Measurements from ENCODE around the gene HSPBP1.
A peak's percentile ranks its signal among the peaks of the same experiment; 100 is the strongest.

Gene HSPBP1

DNA sequence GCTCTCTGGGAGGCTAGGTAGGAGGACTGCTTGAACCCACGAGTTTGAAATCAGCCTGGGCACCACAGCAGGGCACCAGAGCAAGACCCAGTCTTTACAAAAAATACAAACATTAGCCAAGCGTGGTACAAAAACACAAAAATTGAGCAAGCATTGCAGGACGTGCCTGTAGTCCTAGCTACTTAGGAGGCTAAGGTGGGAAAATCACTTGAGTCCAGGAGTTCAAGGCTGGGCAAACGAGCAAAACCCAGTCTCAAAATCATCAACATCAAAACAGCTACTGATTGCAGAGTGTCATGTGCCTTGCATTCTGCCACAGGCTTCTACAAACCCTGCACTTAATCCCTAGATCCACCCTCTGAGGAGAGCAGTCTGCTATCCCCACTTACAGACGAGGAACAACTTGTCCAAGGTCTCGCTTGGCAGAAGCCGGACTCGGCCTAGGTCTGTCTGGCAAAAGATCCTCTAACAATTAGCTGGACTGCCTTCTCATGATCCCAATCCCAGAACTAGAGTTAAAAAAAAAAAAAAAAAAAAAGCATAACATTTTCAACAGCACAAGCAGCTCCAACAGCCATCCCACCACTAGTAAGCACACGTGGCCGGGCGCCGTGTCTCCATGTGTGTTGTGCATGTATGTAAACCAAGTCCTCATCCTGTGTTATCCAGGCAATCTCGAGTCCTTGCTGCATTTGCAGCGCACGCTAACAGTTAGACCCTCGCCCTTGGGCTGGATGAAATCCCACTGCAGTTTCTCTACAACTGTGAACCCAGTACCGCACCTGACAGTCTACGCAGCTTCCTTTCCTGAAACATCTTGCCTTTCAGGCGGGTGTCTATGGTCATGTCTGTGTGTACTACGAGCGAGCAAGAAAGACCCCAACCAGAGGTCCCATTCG, 23.1 kb downstream of the HSPBP1 start:
- H3K4me3 Mint-ChIP-seq = peak overlapping the region; percentile 99
- peak overlapping the region; percentile 97 for H3K27ac Mint-ChIP-seq
- ATAC-seq = no peak
- no peaks in the 10 kb centered on the region for H3K9me3 Mint-ChIP-seq
- peaks cover 68% of the 10 kb centered on the region for H3K4me1 Mint-ChIP-seq
- no peaks in the 10 kb centered on the region for H3K27me3 Mint-ChIP-seq
- H3K36me3 Mint-ChIP-seq = peaks cover 11% of the 10 kb centered on the region

DNA sequence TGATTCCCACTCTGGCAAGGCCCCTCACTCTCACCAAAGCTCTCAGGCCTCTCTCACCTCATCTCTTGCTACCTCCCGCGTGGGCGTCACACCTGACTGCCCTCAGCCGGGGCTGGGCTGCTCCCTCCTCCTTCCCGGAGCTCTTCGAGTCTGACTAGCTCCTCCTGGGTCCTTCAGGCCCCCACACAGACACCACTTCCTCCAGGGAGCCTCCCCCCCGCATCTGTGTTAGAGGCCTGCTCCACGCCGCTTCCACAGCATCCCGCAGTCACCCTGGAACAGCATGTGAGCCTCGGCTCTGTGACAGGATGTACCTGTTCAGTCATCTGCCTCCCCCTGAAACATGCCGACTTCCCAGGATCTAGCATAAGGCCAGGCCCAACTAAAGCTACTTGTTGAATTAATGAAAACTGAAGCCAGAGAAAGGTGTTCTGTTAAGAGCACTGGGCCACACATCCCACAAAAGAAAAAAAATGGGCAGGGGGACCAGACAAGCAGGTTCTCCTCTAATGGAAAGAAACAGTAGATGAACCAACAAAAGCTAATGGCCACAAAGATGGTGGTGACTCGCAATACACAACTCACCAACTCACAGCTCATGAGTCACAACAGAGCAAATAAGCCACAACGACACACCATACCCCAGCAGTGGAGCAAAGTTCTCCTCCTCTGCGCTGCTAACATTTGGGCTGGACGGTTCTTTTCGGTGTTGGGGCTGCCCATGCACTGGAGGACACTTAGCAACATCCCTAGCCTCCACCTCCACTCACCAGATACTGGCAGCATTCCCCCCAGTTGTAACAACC, 24.1 kb downstream of the HSPBP1 start:
- peaks cover 78% of the 10 kb centered on the region for H3K4me1 Mint-ChIP-seq
- no peaks in the 10 kb centered on the region for H3K9me3 Mint-ChIP-seq
- H3K27me3 Mint-ChIP-seq = no peaks in the 10 kb centered on the region
- peak overlapping the region; percentile 99 for H3K4me3 Mint-ChIP-seq
- H3K36me3 Mint-ChIP-seq = peaks cover 18% of the 10 kb centered on the region
- H3K27ac Mint-ChIP-seq = peak overlapping the region; percentile 97
- no peak for ATAC-seq

DNA sequence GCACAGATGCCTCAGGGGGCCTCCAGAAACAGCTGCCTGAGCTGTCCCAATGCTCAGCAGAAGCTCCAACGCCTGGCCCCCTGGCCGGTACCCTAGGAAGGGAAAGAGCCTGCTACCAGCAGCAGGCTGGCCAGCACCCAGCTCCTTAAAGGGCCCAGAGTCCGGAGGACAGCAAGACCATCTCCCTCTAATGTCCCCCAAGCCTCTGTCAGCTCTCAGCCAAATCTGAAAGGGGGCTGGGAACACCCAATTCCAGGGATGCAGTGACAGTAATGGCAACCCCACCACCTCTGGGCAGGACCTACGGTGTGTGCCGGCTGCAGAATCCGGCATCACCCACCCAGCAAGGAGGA, 25.3 kb downstream of the HSPBP1 start:
- Mint-ChIP-seq H3K27ac (peak overlapping the region; percentile 97), H3K36me3 (peaks cover 21% of the 10 kb centered on the region), H3K27me3 (no peaks in the 10 kb centered on the region), H3K9me3 (no peaks in the 10 kb centered on the region), H3K4me1 (peaks cover 81% of the 10 kb centered on the region), H3K4me3 (peak overlapping the region; percentile 99)
- no peak for ATAC-seq

DNA sequence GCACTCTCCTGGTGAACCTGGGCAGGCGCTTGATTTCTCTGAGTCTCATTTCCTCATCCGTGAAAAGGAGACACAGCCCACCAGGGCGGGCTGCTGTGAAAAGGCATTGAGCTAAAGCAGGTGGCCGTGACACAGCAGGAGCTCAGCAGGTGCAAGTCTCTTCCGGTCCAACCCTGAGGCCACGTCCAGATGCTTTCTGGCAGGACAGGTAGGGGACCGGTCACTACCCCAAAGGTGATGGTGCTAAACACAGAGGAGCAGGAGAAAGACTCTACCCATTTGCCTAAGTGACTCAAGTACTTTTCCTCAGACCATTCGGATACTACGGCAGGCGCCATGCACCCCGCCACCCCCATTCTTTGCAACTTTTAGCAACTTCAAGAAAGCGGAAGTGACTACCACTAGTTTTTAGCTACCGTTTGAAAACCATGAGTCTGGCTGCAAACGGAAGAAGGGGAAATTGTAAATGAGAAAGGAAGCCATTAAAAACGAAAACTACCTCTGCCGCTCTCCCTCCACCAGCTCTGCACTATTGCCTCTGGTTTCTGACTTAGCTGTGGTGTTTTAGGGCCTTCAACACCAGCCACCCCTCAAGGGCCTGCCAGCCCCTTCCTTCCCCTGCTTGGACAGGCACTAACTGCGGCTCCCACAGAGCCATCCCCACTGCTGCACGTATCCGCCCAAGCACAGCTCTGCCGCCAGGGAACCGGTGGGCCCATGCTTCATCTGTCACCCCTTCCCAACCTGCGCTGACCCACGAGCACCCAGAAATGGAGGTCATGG, 25.9 kb downstream of the HSPBP1 start:
- peaks cover 22% of the 10 kb centered on the region for H3K36me3 Mint-ChIP-seq
- H3K27ac Mint-ChIP-seq = peak overlapping the region; percentile 97
- H3K4me3 Mint-ChIP-seq = peak overlapping the region; percentile 99
- H3K9me3 Mint-ChIP-seq = no peaks in the 10 kb centered on the region
- peaks cover 81% of the 10 kb centered on the region for H3K4me1 Mint-ChIP-seq
- no peaks in the 10 kb centered on the region for H3K27me3 Mint-ChIP-seq
- ATAC-seq = peak; percentile 79

DNA sequence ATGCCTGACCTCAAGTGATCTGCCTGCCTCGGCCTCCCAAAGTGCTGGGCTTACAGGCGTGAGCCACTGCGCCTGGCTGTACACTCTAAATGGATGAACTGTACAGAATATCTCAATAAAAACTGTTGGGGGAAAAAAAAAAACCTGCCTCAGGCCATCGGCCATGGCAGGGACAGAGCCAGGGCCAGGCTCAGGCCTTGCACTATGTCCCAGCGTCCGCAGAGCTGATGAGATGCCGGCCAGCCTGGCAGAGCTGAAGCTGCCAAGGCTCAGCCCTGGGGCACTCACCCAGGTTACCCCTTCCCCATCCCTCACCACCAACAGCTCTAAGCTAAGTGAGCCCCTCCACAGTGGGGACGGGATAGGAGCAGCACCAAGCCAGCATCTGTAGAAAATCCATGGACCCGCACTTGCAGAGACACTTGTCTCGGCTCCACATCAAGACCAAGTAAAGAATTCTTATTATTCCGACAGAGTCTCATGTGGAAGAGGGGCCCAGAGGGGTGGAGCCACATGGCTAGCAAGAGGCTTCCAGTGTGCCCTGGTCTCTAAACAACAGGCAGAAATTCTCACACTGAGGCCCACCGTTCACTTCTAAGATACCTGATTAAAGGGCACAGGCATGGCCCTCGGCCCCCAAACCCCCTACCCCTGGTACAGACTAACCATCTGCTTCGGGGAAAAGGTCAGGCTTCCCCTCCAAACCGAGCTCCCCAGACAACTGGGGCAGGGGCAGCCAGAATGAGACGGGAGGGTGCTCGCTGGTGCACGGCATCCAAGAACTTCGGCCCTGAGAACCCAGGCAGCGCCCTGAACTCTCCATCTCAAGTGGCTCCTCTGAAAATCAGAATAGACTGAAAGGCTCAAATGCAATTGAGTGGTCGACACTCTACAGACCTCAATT, 26.9 kb downstream of the HSPBP1 start:
- H3K36me3 Mint-ChIP-seq = peaks cover 28% of the 10 kb centered on the region
- peaks cover 91% of the 10 kb centered on the region for H3K4me1 Mint-ChIP-seq
- peak overlapping the region; percentile 97 for H3K27ac Mint-ChIP-seq
- H3K27me3 Mint-ChIP-seq = no peaks in the 10 kb centered on the region
- ATAC-seq = no peak
- H3K9me3 Mint-ChIP-seq = no peaks in the 10 kb centered on the region
- peak overlapping the region; percentile 99 for H3K4me3 Mint-ChIP-seq

DNA sequence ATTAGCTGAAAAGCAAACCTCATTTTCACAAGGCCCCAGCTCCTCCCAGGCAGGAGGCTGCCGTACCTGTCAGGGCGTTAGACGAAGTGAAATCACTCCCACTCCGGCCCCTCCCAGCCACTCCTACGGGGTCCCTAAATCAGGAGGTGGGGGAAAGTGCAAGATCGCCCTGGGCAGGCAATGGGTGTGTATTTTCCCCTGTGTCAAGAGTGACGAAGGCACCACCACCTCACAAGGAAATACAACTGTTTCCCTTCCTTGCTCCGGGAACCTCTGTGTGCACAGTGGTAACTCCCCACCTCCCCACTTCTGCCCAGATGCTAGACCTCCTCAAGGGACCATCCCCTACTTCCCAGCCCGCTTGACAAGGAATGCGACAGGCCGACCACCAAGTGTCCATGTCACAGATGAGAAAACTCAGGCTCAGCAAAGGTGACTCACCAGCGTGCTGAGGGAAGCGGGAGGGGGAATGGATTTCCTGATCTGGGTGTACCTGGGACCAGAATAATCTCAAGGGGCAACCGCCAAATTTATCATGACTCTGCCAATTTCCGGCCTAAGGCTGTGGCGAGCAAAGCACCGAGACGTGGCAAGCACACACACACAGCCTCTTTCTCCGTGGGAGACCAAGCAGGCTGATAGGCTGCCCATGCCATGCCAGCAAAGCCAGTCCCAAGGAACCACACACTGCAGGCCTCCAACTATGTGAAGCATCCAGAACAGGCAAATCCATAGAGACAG, 28.4 kb downstream of the HSPBP1 start:
- peak; percentile 37 for ATAC-seq
- peak overlapping the region; percentile 97 for H3K27ac Mint-ChIP-seq
- H3K4me3 Mint-ChIP-seq = peak overlapping the region; percentile 81
- no peaks in the 10 kb centered on the region for H3K27me3 Mint-ChIP-seq
- peaks cover 88% of the 10 kb centered on the region for H3K4me1 Mint-ChIP-seq
- H3K9me3 Mint-ChIP-seq = no peaks in the 10 kb centered on the region
- H3K36me3 Mint-ChIP-seq = peaks cover 27% of the 10 kb centered on the region

DNA sequence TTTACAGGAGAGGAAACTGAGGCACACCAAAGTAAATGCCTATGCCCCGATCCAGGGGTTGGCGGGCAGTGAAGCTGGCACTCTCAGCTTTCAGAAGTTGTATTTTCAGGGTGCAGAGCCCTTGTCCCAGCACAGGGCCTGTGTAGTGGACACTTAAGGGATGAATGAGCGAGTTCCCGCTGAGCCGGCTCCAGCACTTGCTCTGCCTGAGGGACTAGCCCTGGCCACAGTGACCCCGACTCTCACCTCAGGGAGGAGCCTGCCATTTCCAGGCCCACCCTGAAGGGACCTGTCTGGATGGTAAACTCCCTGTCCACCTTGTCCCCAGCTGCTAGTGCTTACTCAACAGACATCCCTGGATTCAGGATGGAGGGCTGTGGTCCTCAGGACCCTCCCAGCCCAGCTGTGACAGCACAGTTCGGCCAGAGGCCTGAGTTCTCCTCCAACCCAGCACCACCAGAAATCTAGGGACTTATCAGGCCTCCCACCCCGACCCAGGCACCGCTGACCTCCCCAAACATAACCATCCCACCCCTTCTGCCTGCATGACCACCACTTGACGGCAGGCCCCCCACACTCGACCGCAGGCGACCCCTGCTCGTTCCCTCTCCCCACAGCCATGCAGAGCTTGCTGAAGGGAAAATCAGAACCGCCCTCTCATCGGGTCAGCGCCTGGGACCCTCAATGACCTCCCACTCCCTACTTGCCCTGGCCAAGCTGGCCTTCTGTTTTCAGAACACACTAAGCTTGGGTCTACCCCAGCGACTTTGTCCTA, 29.5 kb downstream of the HSPBP1 start:
- Mint-ChIP-seq H3K27me3 (no peaks in the 10 kb centered on the region), H3K27ac (peak overlapping the region; percentile 97), H3K4me3 (peak overlapping the region; percentile 81), H3K4me1 (peaks cover 77% of the 10 kb centered on the region), H3K36me3 (peaks cover 33% of the 10 kb centered on the region), H3K9me3 (no peaks in the 10 kb centered on the region)
- no peak for ATAC-seq

DNA sequence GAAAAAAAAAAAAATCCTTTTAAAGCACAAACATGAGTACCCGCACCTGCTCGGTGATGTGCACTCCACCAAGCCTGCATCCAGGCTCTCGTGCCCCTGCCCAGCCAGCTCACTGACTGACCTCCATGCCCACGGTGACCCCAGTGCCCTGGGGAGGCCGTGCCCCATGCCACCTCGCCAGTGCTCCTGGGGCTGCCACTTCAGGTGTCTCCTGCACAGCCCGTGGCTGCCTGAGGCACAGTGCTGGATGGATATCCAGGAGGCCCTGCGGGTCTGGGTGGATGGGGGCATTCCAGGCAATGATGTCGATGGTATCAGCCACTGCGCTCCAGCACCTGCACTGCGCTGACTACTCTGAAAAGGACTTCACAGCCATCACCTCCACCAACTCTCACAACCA, 30.1 kb downstream of the HSPBP1 start:
- Mint-ChIP-seq H3K27ac (no peak overlapping the region), H3K4me3 (no peak overlapping the region), H3K4me1 (peaks cover 71% of the 10 kb centered on the region), H3K36me3 (peaks cover 33% of the 10 kb centered on the region), H3K9me3 (no peaks in the 10 kb centered on the region), H3K27me3 (no peaks in the 10 kb centered on the region)
- ATAC-seq = no peak

DNA sequence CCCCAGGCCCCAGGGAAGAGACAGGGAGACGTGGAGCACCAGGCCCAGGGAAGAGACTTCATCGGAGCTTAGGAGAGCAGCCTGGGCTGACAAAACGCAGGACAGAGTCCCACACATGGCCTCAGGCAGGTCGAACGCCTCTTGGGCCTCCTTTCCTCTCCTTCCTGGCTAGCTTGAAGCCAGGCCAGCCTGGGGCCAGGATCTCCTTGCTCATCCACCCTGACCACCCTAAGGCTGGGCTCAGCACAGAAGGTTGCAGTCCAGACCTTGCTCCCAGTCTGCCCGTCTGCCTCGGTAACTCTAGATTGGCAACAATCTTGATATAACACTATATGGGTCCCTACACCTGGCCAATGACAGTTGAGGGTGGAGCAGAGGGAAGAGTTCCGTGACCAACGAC, 31.2 kb downstream of the HSPBP1 start:
- Mint-ChIP-seq H3K4me3 (peak overlapping the region; percentile 28), H3K9me3 (no peaks in the 10 kb centered on the region), H3K4me1 (peaks cover 66% of the 10 kb centered on the region), H3K27ac (peak overlapping the region; percentile 69), H3K27me3 (no peaks in the 10 kb centered on the region), H3K36me3 (peaks cover 44% of the 10 kb centered on the region)
- no peak for ATAC-seq

DNA sequence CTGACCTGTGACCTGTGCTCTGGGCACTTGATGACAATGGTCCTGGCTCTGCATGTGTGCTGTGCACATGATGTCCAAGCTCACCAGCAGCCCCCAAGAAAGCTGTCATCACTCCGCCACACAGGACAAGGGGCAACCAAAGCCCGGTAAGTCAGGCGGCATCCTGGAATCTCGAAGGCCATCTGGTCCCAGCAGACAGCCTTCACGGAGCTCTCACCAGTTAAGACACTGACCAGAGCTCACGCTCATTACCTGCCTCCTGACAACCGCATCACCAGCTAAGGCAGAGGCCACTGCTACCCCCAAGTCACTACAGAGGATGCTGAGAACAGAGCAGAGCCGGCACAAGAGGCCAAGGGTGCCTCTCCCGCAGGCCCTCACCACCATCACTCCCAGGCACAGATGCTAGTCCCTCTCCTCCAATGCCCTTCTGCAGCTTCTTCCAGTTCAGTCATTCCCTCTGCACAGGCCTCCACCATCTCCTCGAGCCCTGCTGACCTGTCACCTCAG, 31.7 kb downstream of the HSPBP1 start:
- Mint-ChIP-seq H3K4me3 (peak overlapping the region; percentile 28), H3K4me1 (peaks cover 61% of the 10 kb centered on the region), H3K9me3 (no peaks in the 10 kb centered on the region), H3K36me3 (peaks cover 48% of the 10 kb centered on the region), H3K27ac (peak overlapping the region; percentile 69), H3K27me3 (no peaks in the 10 kb centered on the region)
- ATAC-seq = no peak

DNA sequence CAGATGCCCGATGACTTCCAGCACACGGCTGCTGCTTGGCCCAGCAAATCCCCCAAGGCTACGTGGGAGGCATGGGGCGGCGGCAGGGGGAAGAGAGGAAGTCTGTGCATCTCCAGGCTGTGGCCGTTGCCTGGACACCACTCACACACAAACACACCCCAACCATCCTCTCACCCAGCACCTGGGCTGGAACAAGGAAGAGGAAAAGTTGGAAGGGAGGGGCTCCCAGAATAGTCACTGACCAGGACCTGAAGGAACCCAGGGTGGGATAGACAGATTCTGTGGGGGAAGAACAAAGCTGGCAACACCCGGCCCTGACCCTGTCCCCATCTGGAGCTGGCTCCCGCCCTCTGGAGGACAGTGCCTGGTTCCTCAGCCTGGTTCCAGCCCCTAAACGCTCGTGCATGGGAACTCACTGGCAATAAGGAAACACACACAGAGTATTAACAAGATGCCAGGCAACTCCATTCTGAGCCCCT, 32.2 kb downstream of the HSPBP1 start:
- ATAC-seq = no peak
- Mint-ChIP-seq H3K27ac (no peak overlapping the region), H3K9me3 (no peaks in the 10 kb centered on the region), H3K36me3 (peaks cover 54% of the 10 kb centered on the region), H3K4me1 (peaks cover 59% of the 10 kb centered on the region), H3K4me3 (no peak overlapping the region), H3K27me3 (no peaks in the 10 kb centered on the region)

DNA sequence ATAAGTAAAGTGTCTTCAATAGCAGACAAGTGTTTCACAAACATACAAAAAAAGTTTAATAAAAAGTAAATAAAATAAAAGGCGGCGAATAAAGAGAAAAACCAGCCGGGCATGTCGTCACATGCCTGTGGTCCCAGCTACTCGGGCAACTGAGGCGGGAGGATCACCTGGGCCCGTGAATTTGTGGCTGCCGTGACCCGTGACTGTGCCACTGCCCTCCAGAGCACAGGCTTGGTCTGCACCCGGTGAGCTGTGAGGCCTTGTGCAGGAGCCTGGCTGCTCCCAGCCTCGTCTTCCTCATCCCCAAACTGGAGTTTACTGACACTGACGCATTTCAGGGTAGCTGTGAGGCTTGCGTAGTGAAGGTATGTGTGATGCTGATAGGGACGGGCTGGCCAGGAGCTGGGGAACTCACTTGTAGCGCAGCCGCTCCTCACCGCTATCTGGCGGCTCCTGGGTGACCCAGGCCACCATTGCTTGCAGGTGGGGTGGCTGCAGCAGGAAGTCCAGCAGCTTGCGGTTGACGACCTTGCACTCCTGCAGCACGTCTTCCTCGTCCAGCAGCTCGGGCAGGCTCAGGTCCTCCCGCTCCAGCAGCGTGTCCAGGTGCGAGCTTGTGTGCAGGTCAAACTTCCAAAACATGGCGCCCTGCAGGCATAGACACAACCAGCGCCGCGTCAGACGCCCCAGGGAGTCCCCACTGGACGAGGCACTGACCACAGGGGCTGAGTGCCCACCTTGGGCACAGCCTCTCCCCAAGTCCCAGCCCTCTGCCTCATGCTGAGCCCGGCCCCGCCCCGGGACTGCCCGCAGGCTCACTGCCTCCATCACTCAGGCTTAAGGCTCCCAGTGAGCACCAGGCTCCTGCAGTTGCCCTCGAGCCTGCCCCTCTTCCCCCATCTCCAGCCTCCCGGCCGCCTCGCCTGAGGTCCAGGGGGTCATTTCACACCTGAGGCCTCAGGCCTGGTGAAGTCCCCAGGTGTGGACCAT, 33.2 kb downstream of the HSPBP1 start:
- Mint-ChIP-seq H3K27me3 (no peaks in the 10 kb centered on the region), H3K4me3 (no peak overlapping the region), H3K36me3 (peaks cover 57% of the 10 kb centered on the region), H3K9me3 (no peaks in the 10 kb centered on the region), H3K27ac (no peak overlapping the region), H3K4me1 (peaks cover 53% of the 10 kb centered on the region)
- no peak for ATAC-seq

Measured in stimulated activated memory B cell treated with anti-CD40 and anti-IgM and Interleukin-4, amounts not matched to agents 10 μg/mL and 1 μg/mL and 100 μg/mL, for 72 hours (primary cell).